Sigmoid colon (tissue), 7 donors: Measurements from ENCODE around the gene DDOST. TPM values are rescaled to one million over a fixed set of nuclear protein-coding genes. Genes with fewer than 3 reads are reported as not detected.

Experiments used
- DNase-seq: peaks from one replicate; pipeline ENCODE4 v3.0.0-alpha.2; 2019
- H3K27ac ChIP-seq, 4 donors: fragments of 200-600 bp; sonication (generic); one replicate each; pipeline ENCODE4 v1.5.1; 2016 to 2019; ENCODE audit warnings: mild to moderate bottlenecking in 1 of 4
- H3K27me3 ChIP-seq, 3 donors: fragments of 200-600 bp; sonication (generic); one replicate each; pipeline ENCODE4 v1.5.1; 2019; ENCODE audit warnings: mild to moderate bottlenecking in 1 of 3
- H3K36me3 ChIP-seq, 4 donors: fragments of 200-600 bp; sonication (generic); one replicate each; pipeline ENCODE4 v1.5.1; 2016 to 2019
- H3K4me1 ChIP-seq, 4 donors: fragments of 200-600 bp; sonication (generic); one replicate each; pipeline ENCODE4 v1.5.1; 2017 to 2019
- H3K4me3 ChIP-seq, 4 donors: fragments of 200-600 bp; sonication (generic); one replicate each; pipeline ENCODE4 v1.5.1; 2017 to 2019; ENCODE audit warnings: mild to moderate bottlenecking in 2 of 4, moderate library complexity in 1 of 4
- H3K9me3 ChIP-seq, 4 donors: fragments of 200-600 bp in 3 of 4; sonication (generic) in 3 of 4; one replicate each; pipeline versions ENCODE4 v1.5.1 to v1.6.1; 2013 to 2019
- EP300 ChIP-seq, 4 donors: sonication (generic); formaldehyde crosslinking; IDR thresholded peaks; one replicate each; pipeline ENCODE4 v1.6.1; 2017; ENCODE audit warnings: antibody characterized with exemption in 4 of 4
- POLR2A ChIP-seq, 2 donors: fragments of 450-650 bp; IDR thresholded peaks; one replicate each; pipeline ENCODE4 v1.6.1; 2016; ENCODE audit warnings: antibody characterized with exemption in 2 of 2, mild to moderate bottlenecking in 2 of 2, moderate library complexity in 2 of 2
- POLR2AphosphoS5 ChIP-seq, 4 donors: sonication (generic); formaldehyde crosslinking; IDR thresholded peaks; one replicate each; pipeline ENCODE4 v1.6.1; 2017; ENCODE audit warnings: antibody characterized with exemption in 4 of 4
- WGBS, 2 donors: extraction: QIAGEN DNeasy Blood & Tissue Kit; methylation state at CpG; one replicate each; pipeline ENCODE4 v1.1.7; 2013; 5-methylcytosine and 5-hydroxymethylcytosine counted together
- intact Hi-C: fragments of 100-400 bp; cut with DNase I; formaldehyde crosslinking; loops from one replicate; pipeline ENCODE4 v1.15.1; 2023
- polyA plus RNA-seq, 3 donors: library from polyadenylated mRNA; stranded (reverse); fragments of 200-250 nt; gene quantifications; one replicate each; pipeline ENCODE4 v1.2.3, GENCODE V29; 2013
- total RNA-seq, 4 donors: library from RNA; depleted of rRNA; stranded (reverse); fragments of >200 nt; gene quantifications; one replicate each; pipeline ENCODE4 v1.1.0, GENCODE V29; 2016
- TF ChIP-seq, protein P1 (sequence below), 4 experiments: fragments of 450-650 bp in 3 of 4; fragments of 200-600 bp in 1 of 4; IDR thresholded peaks; one replicate each; pipeline ENCODE4 v1.5.1; 2016 to 2019; ENCODE audit warnings: antibody characterized with exemption in 4 of 4, mild to moderate bottlenecking in 3 of 4, moderate library complexity in 2 of 4
- donor health status: healthy with polysubstance abuse.
- donor health status: Bipolar disorder and iron deficiency.
- donor health status: healthy.

Gene DDOST
- total and polyA plus RNA-seq, 7 donors, result 61.3 to 243 (median 88.5) TPM

DNA sequence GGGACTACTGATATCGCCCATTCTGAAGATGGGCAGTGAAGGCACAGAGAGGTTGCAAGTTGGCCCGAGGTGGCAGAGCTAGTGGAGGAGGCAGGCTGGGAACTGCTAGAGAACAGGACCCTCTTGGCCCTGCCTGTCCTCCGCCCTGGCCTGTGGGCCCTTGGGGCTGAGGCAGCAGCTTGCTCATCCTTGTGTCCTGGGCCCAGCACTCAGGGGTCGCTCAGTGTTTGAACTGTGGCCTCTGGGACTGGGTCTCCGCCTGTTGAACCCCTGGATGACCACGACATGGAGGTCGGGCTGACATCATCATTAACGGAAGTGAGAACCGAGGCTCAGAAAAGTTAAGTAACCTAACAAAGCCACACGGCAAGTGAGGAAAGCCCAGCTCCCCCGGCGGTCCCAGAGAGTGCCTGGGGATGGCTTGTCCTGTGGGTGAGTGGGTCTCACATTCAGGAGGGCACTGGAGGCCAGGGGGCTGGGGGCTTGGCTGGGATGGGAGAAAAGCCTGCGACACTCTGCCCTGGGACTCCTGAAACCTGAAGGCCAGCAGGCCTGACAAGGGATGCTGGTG lies 23.0 kb upstream of the DDOST start:
- no peaks in the 10 kb centered on the region for H3K9me3 ChIP-seq
- DNase-seq, result no peak
- TF ChIP-seq POLR2A (IDR thresholded peaks at IDR 0.05) (no peak), POLR2AphosphoS5 (IDR thresholded peaks at IDR 0.05) (no peak), EP300 (IDR thresholded peaks at IDR 0.05) (no peak)
- TF ChIP-seq, protein P1, sequence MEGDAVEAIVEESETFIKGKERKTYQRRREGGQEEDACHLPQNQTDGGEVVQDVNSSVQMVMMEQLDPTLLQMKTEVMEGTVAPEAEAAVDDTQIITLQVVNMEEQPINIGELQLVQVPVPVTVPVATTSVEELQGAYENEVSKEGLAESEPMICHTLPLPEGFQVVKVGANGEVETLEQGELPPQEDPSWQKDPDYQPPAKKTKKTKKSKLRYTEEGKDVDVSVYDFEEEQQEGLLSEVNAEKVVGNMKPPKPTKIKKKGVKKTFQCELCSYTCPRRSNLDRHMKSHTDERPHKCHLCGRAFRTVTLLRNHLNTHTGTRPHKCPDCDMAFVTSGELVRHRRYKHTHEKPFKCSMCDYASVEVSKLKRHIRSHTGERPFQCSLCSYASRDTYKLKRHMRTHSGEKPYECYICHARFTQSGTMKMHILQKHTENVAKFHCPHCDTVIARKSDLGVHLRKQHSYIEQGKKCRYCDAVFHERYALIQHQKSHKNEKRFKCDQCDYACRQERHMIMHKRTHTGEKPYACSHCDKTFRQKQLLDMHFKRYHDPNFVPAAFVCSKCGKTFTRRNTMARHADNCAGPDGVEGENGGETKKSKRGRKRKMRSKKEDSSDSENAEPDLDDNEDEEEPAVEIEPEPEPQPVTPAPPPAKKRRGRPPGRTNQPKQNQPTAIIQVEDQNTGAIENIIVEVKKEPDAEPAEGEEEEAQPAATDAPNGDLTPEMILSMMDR (IDR thresholded peaks at IDR 0.05), result no peak
- H3K4me3 ChIP-seq, result peak overlapping the region in 1 of 4 donors; percentile 8
- WGBS, 2 donors, result 88% methylated on average over 13 of the region's 13 CpGs
- H3K27me3 ChIP-seq, result no peaks in the 10 kb centered on the region
- H3K27ac ChIP-seq, result peak overlapping the region in 2 of 4 donors; percentile 47 to 64
- H3K36me3 ChIP-seq, result no peaks in the 10 kb centered on the region
- intact Hi-C loops, result no loop called here
- no peaks in the 10 kb centered on the region for H3K4me1 ChIP-seq

- H3K27me3 ChIP-seq, result no peaks in the 10 kb centered on the region
- no peaks in the 10 kb centered on the region for H3K9me3 ChIP-seq
- no peak for DNase-seq
- intact Hi-C loops, result no loop called here
- TF ChIP-seq EP300 (IDR thresholded peaks at IDR 0.05) (no peak), POLR2AphosphoS5 (IDR thresholded peaks at IDR 0.05) (no peak), POLR2A (IDR thresholded peaks at IDR 0.05) (no peak)
- TF ChIP-seq, protein P1 (IDR thresholded peaks at IDR 0.05), result no peak
- no peak overlapping the region for H3K27ac ChIP-seq
- WGBS, 2 donors, result 81 to 89% methylated on average over 10 of the region's 10 CpGs
- H3K36me3 ChIP-seq, result no peaks in the 10 kb centered on the region
- no peaks in the 10 kb centered on the region for H3K4me1 ChIP-seq
- H3K4me3 ChIP-seq, result no peak overlapping the region
Observed at GRCh38 chr1:20683614-20684013, 22.4 kb upstream of the DDOST start.

DNA sequence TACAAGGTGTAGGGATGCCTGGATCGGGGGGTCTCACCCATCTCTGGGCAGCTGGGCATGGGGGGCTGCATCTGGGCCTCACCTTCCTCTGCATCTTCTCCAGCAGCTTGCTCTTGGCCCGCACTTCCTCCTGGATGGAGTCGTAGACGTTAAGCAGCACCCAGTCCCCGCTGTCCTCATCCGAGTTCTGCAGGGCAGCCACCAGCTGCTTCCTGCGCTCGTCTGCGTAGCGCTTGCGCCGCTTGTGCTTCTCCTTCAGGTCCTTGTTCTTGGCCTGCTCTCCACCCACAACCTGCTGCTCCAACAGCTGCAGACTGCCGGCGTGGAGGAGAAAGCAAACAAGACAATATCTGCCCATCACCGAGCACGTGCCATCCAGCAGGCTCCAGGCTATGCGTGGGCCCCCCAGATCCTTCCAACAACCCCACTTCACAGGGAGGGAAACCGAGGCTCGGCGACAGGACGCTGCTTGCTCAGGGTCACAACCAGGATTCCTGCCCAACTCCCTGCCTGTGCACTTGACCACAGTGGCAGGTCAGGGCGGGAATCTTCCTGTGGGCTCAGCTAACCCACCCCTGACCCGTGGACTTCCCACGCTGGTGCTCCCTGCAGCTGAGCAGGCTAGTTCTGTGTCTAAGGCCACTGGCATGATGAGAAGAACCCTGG lies 21.5 kb upstream of the DDOST start:
- no peak for DNase-seq
- H3K9me3 ChIP-seq, result no peaks in the 10 kb centered on the region
- TF ChIP-seq EP300 (IDR thresholded peaks at IDR 0.05) (no peak), POLR2A (IDR thresholded peaks at IDR 0.05) (no peak), POLR2AphosphoS5 (IDR thresholded peaks at IDR 0.05) (no peak)
- TF ChIP-seq, protein P1 (IDR thresholded peaks at IDR 0.05), result no peak
- intact Hi-C loops, result no loop called here
- H3K36me3 ChIP-seq, result no peaks in the 10 kb centered on the region
- no peaks in the 10 kb centered on the region for H3K27me3 ChIP-seq
- H3K4me1 ChIP-seq, result no peaks in the 10 kb centered on the region
- no peak overlapping the region for H3K27ac ChIP-seq
- no peak overlapping the region for H3K4me3 ChIP-seq
- WGBS, 2 donors, result 59 to 79% methylated on average over 24 of the region's 24 CpGs

- intact Hi-C loops, result no loop called here
- Histone ChIP-seq H3K27me3 (no peaks in the 10 kb centered on the region), H3K4me1 (no peaks in the 10 kb centered on the region), H3K9me3 (no peaks in the 10 kb centered on the region), H3K4me3 (no peak overlapping the region), H3K27ac (no peak overlapping the region), H3K36me3 (no peaks in the 10 kb centered on the region)
- no peak for TF ChIP-seq EP300 (IDR thresholded peaks at IDR 0.05)
- TF ChIP-seq, protein P1 (IDR thresholded peaks at IDR 0.05), result no peak
- TF ChIP-seq POLR2A (IDR thresholded peaks at IDR 0.05), result no peak
- no peak for TF ChIP-seq POLR2AphosphoS5 (IDR thresholded peaks at IDR 0.05)
- WGBS, 2 donors, result 89 to 93% methylated on average over 9 of the region's 9 CpGs
- DNase-seq, result no peak
Observed at GRCh38 chr1:20681999-20682398, 20.8 kb upstream of the DDOST start.
